ENCODE data around the gene PAK5.
A peak's percentile ranks its signal among the peaks of the same experiment; 100 is the strongest.

Gene PAK5

GRCh38 chr20:9590189-9590588 is 248.7 kb downstream of the PAK5 start:
- no peak for TF ChIP-seq CTCF (conservative IDR thresholded peaks at IDR 0.05; ENCODE audit: control insufficient read depth, insufficient read depth, low read depth, low read length)
- H3K4me3 ChIP-seq (ENCODE audit: control insufficient read depth, low read depth, low read length) = no peak overlapping the region
- peak; percentile 69 for DNase-seq (ENCODE audit: low read depth)

- no peak overlapping the region for H3K4me3 ChIP-seq (ENCODE audit: control insufficient read depth, low read depth, low read length)
- no peak for TF ChIP-seq CTCF (conservative IDR thresholded peaks at IDR 0.05; ENCODE audit: control insufficient read depth, insufficient read depth, low read depth, low read length)
- no peak for DNase-seq (ENCODE audit: low read depth)
These were observed 250.2 kb downstream of the PAK5 start for GRCh38 chr20:9588706-9589105.

- DNase-seq (ENCODE audit: low read depth) = no peak
- TF ChIP-seq CTCF (conservative IDR thresholded peaks at IDR 0.05; ENCODE audit: control insufficient read depth, insufficient read depth, low read depth, low read length) = no peak
- H3K4me3 ChIP-seq (ENCODE audit: control insufficient read depth, low read depth, low read length) = no peak overlapping the region
These were observed 255.7 kb downstream of the PAK5 start for GRCh38 chr20:9583151-9583550.

- no peak for DNase-seq (ENCODE audit: low read depth)
- H3K4me3 ChIP-seq (ENCODE audit: control insufficient read depth, low read depth, low read length) = no peak overlapping the region
- no peak for TF ChIP-seq CTCF (conservative IDR thresholded peaks at IDR 0.05; ENCODE audit: control insufficient read depth, insufficient read depth, low read depth, low read length)
These were observed 256.7 kb downstream of the PAK5 start for GRCh38 chr20:9582137-9582536.

- DNase-seq (ENCODE audit: low read depth) = no peak
- TF ChIP-seq CTCF (conservative IDR thresholded peaks at IDR 0.05; ENCODE audit: control insufficient read depth, insufficient read depth, low read depth, low read length) = no peak
- no peak overlapping the region for H3K4me3 ChIP-seq (ENCODE audit: control insufficient read depth, low read depth, low read length)
These were observed 257.4 kb downstream of the PAK5 start for GRCh38 chr20:9581509-9581908.

- no peak for TF ChIP-seq CTCF (conservative IDR thresholded peaks at IDR 0.05; ENCODE audit: control insufficient read depth, insufficient read depth, low read depth, low read length)
- H3K4me3 ChIP-seq (ENCODE audit: control insufficient read depth, low read depth, low read length) = no peak overlapping the region
- no peak for DNase-seq (ENCODE audit: low read depth)
These were observed 260.3 kb downstream of the PAK5 start for GRCh38 chr20:9578594-9578993.

GRCh38 chr20:9577397-9577796 is 261.5 kb downstream of the PAK5 start:
- H3K4me3 ChIP-seq (ENCODE audit: control insufficient read depth, low read depth, low read length) = no peak overlapping the region
- no peak for DNase-seq (ENCODE audit: low read depth)

More at GRCh38 chr20:9577397-9577796, 261.5 kb downstream of the PAK5 start:
- no peak for TF ChIP-seq CTCF (conservative IDR thresholded peaks at IDR 0.05; ENCODE audit: control insufficient read depth, insufficient read depth, low read depth, low read length)

Measured in fibroblast of mammary gland (primary cell).